PC-3 (cell line): ENCODE results near the gene CCDC80. TPM values are rescaled to one million over a fixed set of nuclear protein-coding genes. Genes with fewer than 3 reads are reported as not detected.

ENCODE experiments used
- ATAC-seq: fragments of 200-7000 bp; cut with Tn5 transposase; 2 replicates; pipeline ENCODE4 v1.9.1; 2020; ENCODE audit warnings: mild to moderate bottlenecking, moderate library complexity
- BruUV-seq: library from RNA; stranded (reverse); fragments of 400-500 nt; replicated peaks from 2 replicates; lab custom pipeline; 2021; lab: Mats Ljungman, UMichigan
- CTCF ChIA-PET: fragments of 300-600 bp; sonication (Branson Sonifier 250); formaldehyde crosslinking; loops from one replicate; lab custom pipeline; 2022; ENCODE audit warnings: antibody characterized with exemption; lab: Charles Lee
- POLR2A ChIA-PET: fragments of 300-600 bp; sonication (Branson Sonifier 250); formaldehyde crosslinking; loops from one replicate; lab custom pipeline; 2022; ENCODE audit warnings: antibody characterized with exemption; ENCODE audit not compliant: unreplicated experiment; lab: Charles Lee
- DNase-seq: peaks from one replicate; pipeline ENCODE4 v3.0.0-alpha.2; 2015
- H2AFZ ChIP-seq: fragments of 300-600 bp; sonication (generic); 2 replicates; pipeline ENCODE4 v1.6.0; 2016; ENCODE audit warnings: antibody characterized with exemption, low read length
- H3F3A ChIP-seq: fragments of 300-600 bp; sonication (generic); one replicate; pipeline ENCODE4 v1.6.0; 2017; ENCODE audit warnings: antibody characterized with exemption, low read length, control low read depth, mild to moderate bottlenecking; ENCODE audit not compliant: unreplicated experiment
- H3K27ac ChIP-seq: fragments of 300-600 bp; sonication (generic); 2 replicates; pipeline ENCODE4 v1.5.1; 2016; ENCODE audit warnings: mild to moderate bottlenecking, low read length
- H3K27me3 ChIP-seq: fragments of 300-600 bp; sonication (generic); 2 replicates; pipeline ENCODE4 v1.6.1; 2016; ENCODE audit warnings: low read length, mixed read lengths
- H3K36me3 ChIP-seq: fragments of 300-600 bp; sonication (generic); 2 replicates; pipeline ENCODE4 v1.6.1; 2016; ENCODE audit warnings: low read depth, mixed run types, low read length, mixed read lengths
- H3K4me1 ChIP-seq: fragments of 300-600 bp; sonication (generic); 2 replicates; pipeline ENCODE4 v1.5.1; 2016; ENCODE audit warnings: low read length; ENCODE audit not compliant: insufficient read depth
- H3K4me2 ChIP-seq: fragments of 300-600 bp; sonication (generic); 2 replicates; pipeline ENCODE4 v1.6.0; 2016; ENCODE audit warnings: low read length
- H3K4me3 ChIP-seq: fragments of 300-600 bp; sonication (generic); 2 replicates; pipeline ENCODE4 v1.5.1; 2016; ENCODE audit warnings: mild to moderate bottlenecking, low read length, mixed read lengths
- H3K79me2 ChIP-seq: fragments of 300-600 bp; sonication (generic); 2 replicates; pipeline ENCODE4 v1.6.1; 2017; ENCODE audit warnings: low read length, mixed read lengths
- H3K9ac ChIP-seq: fragments of 300-600 bp; sonication (generic); 2 replicates; pipeline ENCODE4 v1.6.0; 2016; ENCODE audit warnings: mild to moderate bottlenecking, low read length
- H3K9me2 ChIP-seq: fragments of 300-600 bp; sonication (generic); replicated peaks from 2 replicates; pipeline ENCODE4 v1.6.1; 2016; ENCODE audit warnings: mixed run types, low read length, mixed read lengths
- H3K9me3 ChIP-seq: fragments of 300-600 bp; sonication (generic); 2 replicates; pipeline ENCODE4 v1.6.1; 2016; ENCODE audit warnings: low read length, mixed read lengths
- H4K20me1 ChIP-seq: fragments of 300-600 bp; sonication (generic); 2 replicates; pipeline ENCODE4 v1.6.1; 2016; ENCODE audit warnings: low read length, mixed read lengths
- EZH2 ChIP-seq: fragments of 300-600 bp; sonication (generic); IDR thresholded peaks from one replicate; pipeline ENCODE4 v1.6.1; 2017; ENCODE audit warnings: antibody characterized with exemption, mild to moderate bottlenecking, low read length; ENCODE audit not compliant: unreplicated experiment
- EZH2phosphoT487 ChIP-seq: fragments of 300-600 bp; sonication (generic); IDR thresholded peaks from 2 replicates; pipeline ENCODE4 v1.6.1; 2018; ENCODE audit warnings: mild to moderate bottlenecking, antibody characterized with exemption, low read length, borderline replicate concordance
- intact Hi-C: fragments of 100-400 bp; cut with micrococcal nuclease; formaldehyde crosslinking; loops from 2 replicates; pipeline ENCODE4 v1.9.0; 2023
- total RNA-seq: library from RNA; depleted of rRNA; stranded (reverse); fragments of >200 nt; gene quantifications from 2 replicates; pipeline ENCODE4 v1.2.3, GENCODE V29; 2014
- TF ChIP-seq, protein P1 (sequence below): fragments of 300-600 bp; sonication (generic); conservative IDR thresholded peaks from 2 replicates; pipeline ENCODE4 v1.5.1; 2017; ENCODE audit warnings: antibody characterized with exemption, low read depth, mild to moderate bottlenecking, low read length

The CCDC80 gene
- total RNA-seq, 1 experiment from 2014 or later: 17.0 TPM

DNA sequence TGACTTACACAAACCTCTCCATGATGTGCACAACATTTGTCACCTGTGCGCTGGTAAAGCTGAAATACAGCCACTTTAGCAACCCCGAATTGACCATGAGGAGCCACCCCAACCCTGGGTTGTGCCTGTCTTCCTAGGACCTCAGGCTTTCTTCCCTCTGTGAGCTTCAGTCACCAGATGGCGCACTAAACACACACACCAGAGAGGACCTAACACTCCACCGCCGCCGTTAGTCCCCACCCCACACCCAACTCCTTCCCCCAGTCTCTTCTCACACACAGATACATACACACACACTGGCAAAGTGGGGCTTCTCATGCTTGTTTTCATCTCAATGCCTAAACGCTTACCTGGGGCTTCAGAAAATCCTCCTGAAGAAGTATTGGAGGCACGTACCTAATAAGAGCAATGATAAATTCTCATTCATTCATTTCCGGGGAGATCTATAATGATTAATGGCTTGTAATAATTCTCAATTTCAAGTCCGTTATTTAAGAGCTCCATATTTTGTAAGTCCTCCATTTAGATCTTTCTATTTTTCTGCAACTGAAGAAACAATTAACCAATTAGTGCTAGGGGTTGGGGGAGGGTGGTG is 2.1 kb upstream of the CCDC80 start:
- peak overlapping the region; percentile 43 for H3K4me3 ChIP-seq
- no peak overlapping the region for H3K27ac ChIP-seq
- H3K4me2 ChIP-seq: peak overlapping the region; percentile 78
- H4K20me1 ChIP-seq: no peaks in the 10 kb centered on the region
- H3K27me3 ChIP-seq: no peaks in the 10 kb centered on the region
- H3K9ac ChIP-seq: no peak overlapping the region
- peak overlapping the region; percentile 75 for H2AFZ ChIP-seq
- peak; percentile 66 for ATAC-seq
- peak; percentile 95 for DNase-seq
- ChIA-PET POLR2A (no interaction called here), CTCF (interaction anchor here (0.6 to 2.3 kb wide), 6 partner anchors 34 to 173 kb away, joined by 3 to 21 read pairs (median 7); no protein-coding TSS in a partner anchor)
- no TSS peak for BruUV-seq
- H3K9me2 ChIP-seq: no peaks in the 10 kb centered on the region
- no peaks in the 10 kb centered on the region for H3F3A ChIP-seq
- H3K9me3 ChIP-seq: no peaks in the 10 kb centered on the region
- H3K79me2 ChIP-seq: no peaks in the 10 kb centered on the region
- no peaks in the 10 kb centered on the region for H3K36me3 ChIP-seq
- no peak for TF ChIP-seq EZH2
- TF ChIP-seq, protein P1, sequence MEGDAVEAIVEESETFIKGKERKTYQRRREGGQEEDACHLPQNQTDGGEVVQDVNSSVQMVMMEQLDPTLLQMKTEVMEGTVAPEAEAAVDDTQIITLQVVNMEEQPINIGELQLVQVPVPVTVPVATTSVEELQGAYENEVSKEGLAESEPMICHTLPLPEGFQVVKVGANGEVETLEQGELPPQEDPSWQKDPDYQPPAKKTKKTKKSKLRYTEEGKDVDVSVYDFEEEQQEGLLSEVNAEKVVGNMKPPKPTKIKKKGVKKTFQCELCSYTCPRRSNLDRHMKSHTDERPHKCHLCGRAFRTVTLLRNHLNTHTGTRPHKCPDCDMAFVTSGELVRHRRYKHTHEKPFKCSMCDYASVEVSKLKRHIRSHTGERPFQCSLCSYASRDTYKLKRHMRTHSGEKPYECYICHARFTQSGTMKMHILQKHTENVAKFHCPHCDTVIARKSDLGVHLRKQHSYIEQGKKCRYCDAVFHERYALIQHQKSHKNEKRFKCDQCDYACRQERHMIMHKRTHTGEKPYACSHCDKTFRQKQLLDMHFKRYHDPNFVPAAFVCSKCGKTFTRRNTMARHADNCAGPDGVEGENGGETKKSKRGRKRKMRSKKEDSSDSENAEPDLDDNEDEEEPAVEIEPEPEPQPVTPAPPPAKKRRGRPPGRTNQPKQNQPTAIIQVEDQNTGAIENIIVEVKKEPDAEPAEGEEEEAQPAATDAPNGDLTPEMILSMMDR: peak; percentile 97
- no peak for TF ChIP-seq EZH2phosphoT487
- intact Hi-C loops: loop anchor here (1.0 to 2.0 kb wide), 6 partner anchors 33 to 336 kb away; no protein-coding TSS in a partner anchor
- H3K4me1 ChIP-seq: peaks cover 73% of the 10 kb centered on the region

GRCh38 chr3:112640276-112640929 is 540 bp downstream of the CCDC80 start:
- H2AFZ ChIP-seq: peak overlapping the region; percentile 76
- ChIA-PET CTCF (no interaction called here), POLR2A (interaction anchor here (0.5 kb wide), 1 partner anchor 12 kb away, joined by 15 read pairs; no protein-coding TSS in a partner anchor)
- intact Hi-C loops: loop anchor here (1.0 kb wide), 1 partner anchor 58 kb away; no protein-coding TSS in a partner anchor
- no peaks in the 10 kb centered on the region for H3K79me2 ChIP-seq
- H4K20me1 ChIP-seq: no peaks in the 10 kb centered on the region
- DNase-seq (peak; percentile 71), ATAC-seq (peak; percentile 46)
- H3K4me1 ChIP-seq: peaks cover 47% of the 10 kb centered on the region
- no TSS peak for BruUV-seq
- H3K4me3 ChIP-seq: peak overlapping the region; percentile 66
- peak overlapping the region; percentile 48 for H3K9ac ChIP-seq
- H3K27ac ChIP-seq: peak overlapping the region; percentile 66
- H3K9me3 ChIP-seq: no peaks in the 10 kb centered on the region
- TF ChIP-seq EZH2: no peak
- no peak for TF ChIP-seq EZH2phosphoT487
- TF ChIP-seq, protein P1: no peak
- H3K36me3 ChIP-seq: no peaks in the 10 kb centered on the region
- H3K27me3 ChIP-seq: no peaks in the 10 kb centered on the region
- H3K4me2 ChIP-seq: peak overlapping the region; percentile 86
- H3K9me2 ChIP-seq: no peaks in the 10 kb centered on the region
- no peaks in the 10 kb centered on the region for H3F3A ChIP-seq
